CD4-positive, alpha-beta T cell treated with Interleukin-4 for 1 hour (primary cell): ENCODE results near the gene ARHGEF12.

ENCODE experiments used
- DNase-seq, 2 donors: peaks; one replicate each; pipeline ENCODE4 v3.0.0-alpha.2; 2020 to 2022

The ARHGEF12 gene

GRCh38 chr11:120389693-120390584 lies 53.7 kb downstream of the ARHGEF12 start:
- no peak for DNase-seq

DNA sequence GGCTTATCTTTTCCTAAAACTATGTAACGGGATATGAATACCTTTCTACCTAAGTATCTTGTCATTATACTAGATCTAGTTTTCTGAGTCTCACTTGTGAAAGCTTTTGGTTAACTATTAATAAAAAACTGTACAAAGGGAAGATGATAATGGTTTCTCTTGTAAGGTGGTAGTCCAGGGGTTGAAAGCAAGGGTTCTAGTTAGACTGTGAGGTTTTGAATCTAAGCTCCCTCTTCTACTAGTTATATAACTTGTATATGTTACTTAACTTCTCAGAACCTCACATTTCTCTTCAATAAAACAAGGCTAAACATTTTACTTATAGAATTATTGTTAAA lies 54.3 kb downstream of the ARHGEF12 start:
- DNase-seq: no peak

GRCh38 chr11:120391292-120391691 lies 55.1 kb downstream of the ARHGEF12 start:
- no peak for DNase-seq

DNA sequence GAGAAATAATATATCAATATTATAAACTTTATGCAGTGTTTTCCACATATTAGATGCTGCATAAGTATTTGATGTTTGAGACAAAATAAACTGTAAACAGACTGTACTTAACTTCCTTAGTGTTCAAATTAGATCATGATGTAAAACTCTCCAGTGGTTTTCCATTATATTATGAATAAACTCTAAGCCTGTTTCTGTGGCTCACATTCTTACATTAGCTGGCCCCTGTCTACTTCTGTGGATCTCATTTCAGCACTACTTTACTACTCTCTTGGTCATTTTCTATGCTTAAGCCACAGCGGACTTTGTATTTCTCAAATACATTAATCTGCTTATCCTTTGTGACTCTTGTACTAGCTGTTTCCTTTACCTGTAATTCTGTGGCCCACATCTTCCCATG lies 55.6 kb downstream of the ARHGEF12 start:
- no peak for DNase-seq

GRCh38 chr11:120392314-120392713 lies 56.1 kb downstream of the ARHGEF12 start:
- no peak for DNase-seq

DNA sequence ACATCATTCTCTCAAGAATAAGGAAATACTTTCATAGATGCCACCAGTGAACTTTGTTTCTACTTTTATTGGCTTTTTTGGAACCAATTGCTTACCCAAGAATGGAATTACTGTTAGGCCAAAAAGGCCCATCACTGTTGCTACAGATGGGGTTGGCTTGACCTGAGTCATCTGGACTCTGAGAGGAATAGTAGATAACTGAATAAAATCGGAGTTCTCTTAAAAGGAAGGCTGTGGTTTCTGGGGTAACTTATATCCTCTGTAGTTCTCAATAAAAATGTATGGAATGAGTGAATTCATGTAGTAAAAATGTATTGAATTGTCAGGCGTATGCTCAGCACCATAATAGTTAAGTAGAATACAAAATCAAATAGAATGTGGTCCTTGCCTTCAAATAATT lies 56.6 kb downstream of the ARHGEF12 start:
- DNase-seq: no peak

- DNase-seq: no peak
These were observed 57.9 kb downstream of the ARHGEF12 start for GRCh38 chr11:120394119-120394518.

DNA sequence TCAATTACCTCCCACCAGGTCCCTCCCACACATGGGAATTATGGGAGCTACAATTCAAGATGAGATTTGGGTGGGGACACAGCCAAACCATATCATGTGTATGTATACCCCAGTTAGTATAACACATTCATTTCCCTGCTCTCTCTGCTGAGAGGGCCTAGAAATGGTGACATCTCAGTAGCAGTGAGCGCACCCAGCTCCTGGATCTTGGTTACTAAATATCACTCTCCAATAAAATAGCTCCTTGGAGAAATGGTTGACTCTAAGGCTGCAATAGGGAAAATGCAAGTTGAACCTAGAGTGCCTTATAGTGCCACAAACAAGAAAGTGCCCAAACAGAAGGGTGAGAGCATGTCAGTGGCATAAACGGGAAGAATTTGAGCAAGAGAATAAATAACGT lies 59.6 kb downstream of the ARHGEF12 start:
- no peak for DNase-seq

DNA sequence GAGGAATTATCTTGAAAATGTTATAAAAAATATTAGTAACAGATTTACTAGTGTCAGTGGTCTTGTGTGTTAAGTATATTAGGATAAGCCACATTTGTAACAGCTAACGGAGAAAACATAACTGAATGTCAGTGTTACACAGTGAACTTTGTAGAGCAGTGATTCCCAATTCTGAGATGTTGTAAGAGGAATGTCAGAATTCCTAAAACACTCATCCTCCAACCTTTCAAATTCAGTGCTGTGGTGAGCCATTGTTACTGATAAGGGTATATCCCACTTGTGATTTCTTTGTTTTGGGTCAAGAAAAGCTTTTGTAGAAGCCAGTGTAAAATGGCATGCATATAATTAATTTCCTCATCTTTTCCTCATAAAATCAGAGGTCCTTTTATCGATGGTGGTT lies 61.9 kb downstream of the ARHGEF12 start:
- DNase-seq: no peak

GRCh38 chr11:120399307-120399706 lies 63.1 kb downstream of the ARHGEF12 start:
- DNase-seq: no peak

GRCh38 chr11:120400564-120401364 lies 64.6 kb downstream of the ARHGEF12 start:
- DNase-seq: no peak

- DNase-seq: no peak
These were observed 65.3 kb downstream of the ARHGEF12 start for GRCh38 chr11:120401506-120401905.

DNA sequence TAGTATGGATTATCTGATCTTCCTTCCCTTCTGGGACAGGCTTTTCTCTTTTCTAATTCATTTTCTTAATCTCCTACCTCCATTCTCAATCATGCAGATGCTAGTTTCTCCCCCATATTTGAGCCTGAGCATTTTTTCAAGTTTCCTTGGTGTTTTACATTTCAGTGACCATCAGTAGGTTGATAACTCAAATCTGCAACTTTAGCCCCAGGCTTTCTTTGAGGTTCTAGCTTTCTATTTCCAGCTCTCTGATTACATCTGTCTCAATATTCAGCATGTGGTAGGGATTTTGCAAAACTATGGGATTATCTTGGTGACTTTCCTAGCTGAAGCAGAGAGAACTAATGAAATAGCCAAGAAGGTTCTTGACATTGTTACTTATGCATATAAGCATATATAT lies 67.8 kb downstream of the ARHGEF12 start:
- DNase-seq: no peak

DNA sequence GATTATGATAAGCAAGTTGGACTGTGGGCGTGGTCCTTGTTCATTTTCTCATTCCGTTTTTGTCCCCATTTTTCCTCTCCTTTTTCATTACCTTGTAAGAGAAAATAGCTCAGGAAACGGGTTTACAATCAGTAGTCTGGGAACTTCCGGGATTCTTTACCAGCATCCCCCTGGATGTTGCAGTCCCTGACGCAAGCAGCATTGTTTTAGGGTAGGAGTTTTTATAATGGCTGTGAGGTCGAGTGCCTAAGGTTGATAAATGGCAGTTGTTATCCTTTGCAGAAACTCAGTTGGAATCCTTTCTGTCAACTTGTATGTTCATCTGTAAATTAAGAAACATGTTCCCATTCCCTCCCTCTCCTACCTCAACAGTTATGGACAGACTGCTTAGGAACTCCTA lies 68.3 kb downstream of the ARHGEF12 start:
- no peak for DNase-seq

DNA sequence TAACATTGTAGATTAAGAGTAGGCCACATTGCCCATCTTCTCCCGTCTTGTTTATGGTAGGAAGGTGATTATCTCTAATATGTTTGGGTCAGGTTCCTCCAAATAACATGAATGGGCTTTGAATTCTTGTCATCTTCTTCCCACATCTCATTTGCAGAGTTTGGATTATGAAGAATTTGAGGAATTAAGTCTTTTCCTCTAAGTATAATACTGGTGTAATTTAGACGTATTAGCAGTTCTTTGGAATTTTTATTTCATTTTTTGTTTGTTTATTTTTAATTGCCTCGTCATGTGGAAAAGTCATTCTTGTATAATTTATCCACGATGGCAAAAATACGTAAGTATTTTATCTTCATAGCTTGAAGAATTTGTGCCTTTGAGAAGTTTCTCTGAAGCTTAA lies 73.4 kb downstream of the ARHGEF12 start:
- no peak for DNase-seq

DNA sequence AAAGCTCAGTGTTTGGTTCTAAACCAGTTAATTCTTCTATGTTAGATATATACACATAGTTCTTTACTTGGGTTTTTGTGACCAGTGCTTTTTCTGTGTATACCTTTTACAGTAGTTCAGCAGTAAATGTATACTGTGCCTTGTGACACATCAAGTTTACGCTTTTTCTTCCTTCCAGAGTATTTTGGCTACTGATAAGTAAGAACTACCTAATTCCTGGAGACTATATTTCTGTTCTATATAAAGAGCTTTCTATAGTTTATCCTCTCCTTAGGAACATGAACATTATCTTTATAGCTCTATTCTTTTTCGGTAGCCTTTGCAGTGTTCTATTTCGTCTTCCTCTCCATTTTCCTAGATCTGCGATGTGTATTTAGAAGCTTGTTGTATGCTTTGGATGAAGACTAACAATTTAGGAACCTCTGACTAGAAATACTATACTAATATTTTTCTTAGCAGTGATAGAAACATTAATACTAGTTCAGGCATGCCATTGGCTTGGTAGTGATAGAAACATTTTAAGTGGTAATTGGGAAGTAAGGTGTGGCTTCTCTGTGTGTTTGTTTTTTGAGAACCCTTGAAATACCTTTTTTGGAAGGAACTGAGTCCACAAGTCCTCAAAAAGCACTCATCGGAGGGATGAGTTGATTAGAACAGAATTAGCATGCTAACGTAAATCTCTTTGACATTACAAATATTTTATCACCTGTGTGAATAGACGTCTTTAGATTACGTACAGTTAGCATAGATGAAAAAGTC lies 74.6 kb downstream of the ARHGEF12 start:
- DNase-seq: no peak

GRCh38 chr11:120413480-120413879 lies 77.3 kb downstream of the ARHGEF12 start:
- DNase-seq: no peak

DNA sequence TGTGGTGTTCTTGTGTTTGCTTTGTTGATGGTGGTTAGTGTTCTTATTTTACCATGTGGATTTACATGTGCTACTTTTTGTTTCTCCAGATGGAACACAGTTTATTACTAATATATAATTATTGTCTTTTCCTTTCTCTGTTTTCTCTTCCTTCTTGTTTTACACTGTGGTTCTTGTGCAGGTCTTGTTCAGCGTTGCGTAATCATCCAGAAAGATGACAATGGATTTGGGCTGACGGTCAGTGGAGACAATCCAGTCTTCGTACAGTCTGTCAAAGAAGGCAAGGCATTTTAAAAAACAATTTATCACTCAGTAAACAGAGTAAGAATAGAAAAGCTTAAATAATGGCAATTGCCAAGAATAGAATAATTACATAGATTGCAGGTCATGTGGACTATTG lies 84.4 kb downstream of the ARHGEF12 start:
- no peak for DNase-seq

DNA sequence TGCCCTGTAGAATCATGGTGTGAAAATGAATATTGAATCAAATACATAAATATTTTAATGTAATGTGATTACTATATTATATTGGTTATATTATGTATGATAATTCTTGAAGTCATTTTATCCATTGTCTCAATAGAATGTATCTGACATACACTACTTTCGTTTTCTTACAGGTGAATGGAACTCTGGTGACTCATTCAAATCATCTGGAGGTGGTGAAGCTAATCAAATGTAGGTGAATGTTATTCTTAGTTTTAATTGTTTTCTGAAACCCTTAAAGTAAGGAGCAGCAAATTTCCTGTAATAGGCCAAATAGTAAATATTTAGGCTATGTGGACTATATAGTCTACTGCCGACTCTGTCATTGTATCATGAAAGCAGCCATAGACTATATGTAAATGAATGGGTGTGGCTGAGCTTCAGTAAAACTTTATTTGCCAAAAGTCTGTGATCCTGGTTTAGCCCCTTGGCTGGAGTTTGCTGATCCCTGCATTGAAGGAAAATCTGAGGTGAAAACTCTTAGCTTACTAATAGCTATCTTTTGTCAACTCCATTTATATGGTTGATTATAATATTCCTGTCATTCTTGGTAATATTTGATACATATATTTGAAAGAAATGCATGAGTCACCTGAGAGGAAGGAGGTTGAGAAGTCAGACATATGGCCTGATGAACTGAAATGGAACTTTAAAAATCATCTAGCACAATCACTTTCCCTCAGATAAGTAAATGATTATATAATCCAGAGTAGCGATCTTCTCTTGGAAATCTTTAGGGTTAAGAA lies 88.2 kb downstream of the ARHGEF12 start:
- no peak for DNase-seq

- no peak for DNase-seq
These were observed 88.7 kb downstream of the ARHGEF12 start for GRCh38 chr11:120424970-120425332.

DNA sequence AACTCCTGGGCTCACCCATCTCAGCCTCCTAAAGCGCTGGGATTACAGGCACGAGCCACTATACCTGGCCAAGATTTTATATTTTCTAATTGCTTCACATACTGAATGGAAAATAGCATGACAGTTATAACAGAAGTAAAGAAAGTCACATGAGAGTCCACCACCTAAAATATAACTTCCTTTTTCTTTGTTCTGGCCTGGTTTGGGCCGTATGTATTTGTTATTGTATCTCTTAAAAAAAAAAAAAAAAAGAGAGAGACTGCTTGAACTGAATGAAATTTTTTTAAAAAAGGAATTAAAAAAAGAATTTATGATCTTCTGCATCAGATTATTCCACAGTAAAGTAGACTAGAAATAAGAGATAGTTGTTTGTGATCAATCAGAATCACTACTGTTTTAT lies 89.3 kb downstream of the ARHGEF12 start:
- DNase-seq: no peak

DNA sequence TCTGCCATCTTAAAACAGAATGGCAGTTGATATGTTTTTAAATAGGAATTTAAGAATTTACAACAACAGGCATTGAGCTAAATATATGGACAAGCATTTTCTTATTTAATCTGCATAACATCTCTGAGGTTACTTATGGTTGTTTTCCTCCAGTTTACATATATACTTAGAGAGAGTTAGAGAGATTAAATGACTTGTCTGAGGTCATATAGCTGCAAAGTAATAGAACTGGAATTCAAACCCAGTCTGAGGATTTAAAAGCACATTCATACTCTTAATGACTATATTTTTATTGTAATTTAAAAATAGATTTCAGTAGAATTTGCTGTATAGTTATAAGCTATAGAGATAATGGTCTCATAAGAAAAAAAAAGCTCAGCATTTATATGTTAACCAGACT lies 93.9 kb downstream of the ARHGEF12 start:
- DNase-seq: no peak

DNA sequence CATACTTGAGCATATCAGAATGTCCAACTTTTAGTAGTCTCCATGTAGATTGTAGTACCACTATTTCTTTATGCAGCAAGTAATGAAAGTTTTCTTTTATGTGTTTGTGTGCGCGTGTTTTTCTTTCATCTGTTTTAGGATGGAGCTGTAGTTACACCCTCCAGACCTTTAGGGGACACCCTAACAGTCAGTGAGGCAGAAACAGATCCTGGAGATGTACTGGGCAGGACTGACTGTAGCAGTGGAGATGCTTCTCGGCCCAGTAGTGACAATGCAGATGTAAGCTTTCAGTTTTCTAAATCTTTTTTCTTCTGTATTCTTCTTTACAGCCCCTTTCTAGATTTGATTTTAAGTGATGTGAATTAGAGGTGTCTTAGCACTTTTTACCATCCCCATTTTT lies 95.4 kb downstream of the ARHGEF12 start:
- DNase-seq: peak in 1 of 2 donors; percentile 3
